ENCODE measurements around the gene TP73. TPM values are rescaled to one million over a fixed set of nuclear protein-coding genes. Genes with fewer than 3 reads are reported as not detected.

Gene TP73
- total RNA-seq, 6 experiments from 2014 or later: 0.05 to 2.3 (median 0.32) TPM

- Histone ChIP-seq H3K4me3 (no peak overlapping the region), H3K27ac (no peak overlapping the region), H3K4me1 (no peaks in the 10 kb centered on the region), H3K36me3 (peaks cover 7 to 67% (median 16%) of the 10 kb centered on the region in 4 donors), H3K27me3 (no peaks in the 10 kb centered on the region), H3K9me3 (no peaks in the 10 kb centered on the region)
- intact Hi-C loops (cut with DNase I): no loop called here
- TF ChIP-seq CTCF (IDR thresholded peaks at IDR 0.05) (no peak), POLR2A (IDR thresholded peaks at IDR 0.05) (no peak)
- peak in 1 of 4 donors; percentile 9 for ATAC-seq
- peak in 2 of 3 donors; percentile 20 to 50 for DNase-seq
- WGBS (ENCODE audit: insufficient coverage, low coverage, low lambda C conversion rate, missing lambda C conversion rate): 67% methylated on average over 3 of the region's 36 CpGs
Measured at GRCh38 chr1:3631320-3632260, 20.7 kb upstream of the TP73 start.

GRCh38 chr1:3632298-3632697 lies 20.0 kb upstream of the TP73 start:
- H3K9me3 ChIP-seq: no peaks in the 10 kb centered on the region
- no peaks in the 10 kb centered on the region for H3K27me3 ChIP-seq
- no peak overlapping the region for H3K27ac ChIP-seq
- 100% methylated on average over 1 of the region's 17 CpGs for WGBS (ENCODE audit: insufficient coverage, low coverage, low lambda C conversion rate, missing lambda C conversion rate)
- intact Hi-C loops (cut with DNase I): no loop called here
- ATAC-seq (no peak), DNase-seq (peak in 2 of 3 donors; percentile 13 to 33)
- no peaks in the 10 kb centered on the region for H3K4me1 ChIP-seq
- peaks cover 7 to 69% (median 14%) of the 10 kb centered on the region in 4 donors for H3K36me3 ChIP-seq
- TF ChIP-seq CTCF (IDR thresholded peaks at IDR 0.05) (no peak), POLR2A (IDR thresholded peaks at IDR 0.05) (no peak)
- no peak overlapping the region for H3K4me3 ChIP-seq

GRCh38 chr1:3632716-3633343 lies 19.5 kb upstream of the TP73 start:
- no peak for ATAC-seq
- H3K27me3 ChIP-seq: no peaks in the 10 kb centered on the region
- H3K27ac ChIP-seq: no peak overlapping the region
- WGBS (ENCODE audit: insufficient coverage, low coverage, low lambda C conversion rate, missing lambda C conversion rate): 89% methylated on average over 10 of the region's 26 CpGs
- no peaks in the 10 kb centered on the region for H3K4me1 ChIP-seq
- no peak for TF ChIP-seq POLR2A (IDR thresholded peaks at IDR 0.05)
- TF ChIP-seq CTCF (IDR thresholded peaks at IDR 0.05): no peak
- H3K4me3 ChIP-seq: no peak overlapping the region
- H3K9me3 ChIP-seq: no peaks in the 10 kb centered on the region
- intact Hi-C loops (cut with DNase I): no loop called here
- DNase-seq: peak in 1 of 3 donors; percentile 43
- H3K36me3 ChIP-seq: peaks cover 6 to 68% (median 11%) of the 10 kb centered on the region in 4 donors

- 60% methylated on average over 3 of the region's 28 CpGs for WGBS (ENCODE audit: insufficient coverage, low coverage, low lambda C conversion rate, missing lambda C conversion rate)
- ATAC-seq: no peak
- H3K27ac ChIP-seq: no peak overlapping the region
Measured at GRCh38 chr1:3633344-3634058, 18.8 kb upstream of the TP73 start.

More at GRCh38 chr1:3633344-3634058, 18.8 kb upstream of the TP73 start:
- TF ChIP-seq POLR2A (IDR thresholded peaks at IDR 0.05) (no peak), CTCF (IDR thresholded peaks at IDR 0.05) (no peak)
- peak in 2 of 3 donors; percentile 14 to 50 for DNase-seq
- H3K4me1 ChIP-seq: no peaks in the 10 kb centered on the region
- H3K4me3 ChIP-seq: no peak overlapping the region
- H3K27me3 ChIP-seq: no peaks in the 10 kb centered on the region
- H3K9me3 ChIP-seq: no peaks in the 10 kb centered on the region
- peaks cover 0 to 68% (median 9%) of the 10 kb centered on the region in 4 donors for H3K36me3 ChIP-seq
- intact Hi-C loops (cut with DNase I): no loop called here

Data from right lobe of liver (tissue), 6 donors.